Measurements from ENCODE around the gene SGK1. TPM values are rescaled to one million over a fixed set of nuclear protein-coding genes. Genes with fewer than 3 reads are reported as not detected.

The SGK1 gene
- total RNA-seq, 1 experiment from 2014 or later: 7.8 TPM

GRCh38 chr6:134328792-134329191 is 10.9 kb upstream of the SGK1 start:
- DNase-seq: no peak
- H4K20me1 ChIP-seq (ENCODE audit: control insufficient read depth, insufficient read depth, insufficient read length): no peaks in the 10 kb centered on the region
- no peak for TF ChIP-seq CTCF (conservative IDR thresholded peaks at IDR 0.05)
- no peak overlapping the region for H3K14ac ChIP-seq (ENCODE audit: insufficient read depth, low read length)
- no peaks in the 10 kb centered on the region for H3K9me3 ChIP-seq (ENCODE audit: control insufficient read depth, low read depth, low read length)
- H3K27me3 ChIP-seq (ENCODE audit: insufficient read depth, low read length): no peaks in the 10 kb centered on the region
- peaks cover under 1% of the 10 kb centered on the region in 2 experiments; a peak in 3 of 4 replicates for H3K4me1 Mint-ChIP-seq
- H4K91ac ChIP-seq (ENCODE audit: insufficient read length, low read depth, low read length): no peak overlapping the region
- no peaks in the 10 kb centered on the region for H3K23me2 ChIP-seq (ENCODE audit: insufficient read length, low read depth, low read length, poor library complexity, severe bottlenecking)
- no CpG with 5 or more reads among the region's 2 CpGs for WGBS (ENCODE audit: extremely low coverage, insufficient read length, low lambda C conversion rate)
- H2AFZ ChIP-seq (ENCODE audit: low read length): no peak overlapping the region
- H3K4me2 ChIP-seq (ENCODE audit: insufficient read depth, insufficient read length, low read length): no peak overlapping the region
- H2AK5ac ChIP-seq (ENCODE audit: insufficient read length, low read length): no peak overlapping the region
- no peak overlapping the region for H3K56ac ChIP-seq (ENCODE audit: insufficient read length, low read depth, low read length)
- no peaks in the 10 kb centered on the region for H3K36me3 Mint-ChIP-seq (ENCODE audit: insufficient read depth in 1 of 3, low read depth in 3 of 3)
- no peak overlapping the region for H4K5ac ChIP-seq (ENCODE audit: insufficient read length, low read depth, low read length)
- H3K79me1 ChIP-seq (ENCODE audit: insufficient read depth, low read depth, low read length, poor library complexity, severe bottlenecking): no peaks in the 10 kb centered on the region
- H3K18ac ChIP-seq (ENCODE audit: insufficient read length, low read depth, low read length): no peak overlapping the region
- H2BK5ac ChIP-seq (ENCODE audit: insufficient read length, low read length): no peak overlapping the region
- H3K4ac ChIP-seq (ENCODE audit: low read depth, low read length): no peak overlapping the region
- H2BK20ac ChIP-seq (ENCODE audit: low read depth, low read length, poor library complexity, severe bottlenecking): no peak overlapping the region
- no peak overlapping the region for H3T11ph ChIP-seq (ENCODE audit: low read length)
- no peak overlapping the region for H3K4me3 Mint-ChIP-seq
- no peaks in the 10 kb centered on the region for H3K79me2 ChIP-seq (ENCODE audit: insufficient read depth, low read length)
- H3K27ac ChIP-seq (ENCODE audit: insufficient read length, low read depth, low read length): no peak overlapping the region
- H3K4me1 ChIP-seq (ENCODE audit: insufficient read depth, low read length): no peaks in the 10 kb centered on the region
- H3K27ac Mint-ChIP-seq: no peak overlapping the region
- no peaks in the 10 kb centered on the region; the same call in 1 of the 2 replicates for H3K27me3 Mint-ChIP-seq (ENCODE audit: low read depth)
- no peak overlapping the region for H2BK12ac ChIP-seq (ENCODE audit: insufficient read length, low read depth, low read length)
- no peak overlapping the region for H2BK120ac ChIP-seq (ENCODE audit: low read depth, low read length, poor library complexity, severe bottlenecking)
- H3K9me3 Mint-ChIP-seq: peaks cover 0 to 3% of the 10 kb centered on the region in 2 experiments; a peak in 1 of 5 replicates
- H3K9ac ChIP-seq (ENCODE audit: extremely low read depth, insufficient read length, low read length): no peak overlapping the region
- no peak overlapping the region for H2BK15ac ChIP-seq (ENCODE audit: low read depth, low read length)
- H4K8ac ChIP-seq (replicated peaks; ENCODE audit: insufficient read length, low read depth, low read length): no peak overlapping the region
- no peak overlapping the region for H3K23ac ChIP-seq (ENCODE audit: insufficient read length, low read depth, low read length)
